HepG2 (cell line): ENCODE data around the gene ZNF621. TPM values are rescaled to one million over a fixed set of nuclear protein-coding genes. Genes with fewer than 3 reads are reported as not detected.

Experiments
- ATAC-seq: fragments of 200-7000 bp; cut with Tn5 transposase; 3 replicates; pipeline ENCODE4 v1.9.1; 2020; ENCODE audit warnings: mild to moderate bottlenecking, moderate library complexity
- BruUV-seq: library from RNA; stranded (reverse); fragments of 400-500 nt; replicated peaks from 2 replicates; lab custom pipeline; 2021; lab: Mats Ljungman, UMichigan
- CTCF ChIA-PET: fragments of 300-600 bp; formaldehyde crosslinking; extraction: SDS; loops from one replicate; lab custom pipeline; 2021; ENCODE audit warnings: low total read pairs, inconsistent platforms, low intra/inter-chr PET ratio; lab: Yijun Ruan, JAX
- POLR2A ChIA-PET: fragments of 350-600 bp; sonication (Branson Sonifier 250); formaldehyde crosslinking; loops from one replicate; lab custom pipeline; 2020; ENCODE audit warnings: antibody characterized with exemption, inconsistent platforms; lab: Yijun Ruan, JAX
- DNase-seq: peaks from one replicate; pipeline ENCODE4 v3.0.0-alpha.2; 2015; ENCODE audit warnings: low spot score
- FAIRE-seq: peaks from 3 replicates; lab custom pipeline; 2011; peaks lifted over from hg19 to GRCh38; lab: Jason Lieb, UNC
- H2AFZ ChIP-seq: one replicate; pipeline ENCODE4 v1.6.1; 2011; ENCODE audit warnings: low read length, inconsistent platforms
- H3K27ac ChIP-seq: fragments of 300-600 bp; 3 replicates; pipeline ENCODE4 v1.8.0; 2011; ENCODE audit warnings: mixed run types, mild to moderate bottlenecking, mixed read lengths, low read length, inconsistent platforms; ENCODE audit not compliant: insufficient read depth; ENCODE audit errors: extremely low read length
- H3K27me3 ChIP-seq, 2 experiments: fragments of 200-600 bp in 1 of 2; 2 replicates in 1 of 2; 3 replicates in 1 of 2; pipeline versions ENCODE4 v1.6.0 to v1.8.0; 2011; ENCODE audit warnings: low read length in 2 of 2, mild to moderate bottlenecking in 2 of 2, moderate library complexity in 2 of 2, inconsistent platforms in 1 of 2; ENCODE audit not compliant: insufficient read depth in 2 of 2, control insufficient read depth in 1 of 2
- H3K36me3 ChIP-seq, 2 experiments: fragments of 200-600 bp in 1 of 2; replicated peaks in 1 of 2; 2 replicates in 1 of 2; 3 replicates in 1 of 2; pipeline versions ENCODE4 v1.5.1 to v1.8.0; 2011; ENCODE audit warnings: low read length in 2 of 2, inconsistent platforms in 1 of 2; ENCODE audit not compliant: insufficient read depth in 2 of 2, control insufficient read depth in 1 of 2
- H3K4me1 ChIP-seq: 2 replicates; pipeline ENCODE4 v1.5.1; 2012; ENCODE audit warnings: low read length, inconsistent platforms; ENCODE audit not compliant: insufficient read depth
- H3K4me2 ChIP-seq: 2 replicates; pipeline ENCODE4 v1.6.0; 2011; ENCODE audit warnings: low read depth, low read length, inconsistent platforms
- H3K4me3 ChIP-seq, 3 experiments: fragments of 200-600 bp in 1 of 3; sonication (generic), shearing (Covaris generic) in 1 of 3; replicated peaks in 1 of 3; 2 replicates each; pipeline ENCODE4 v1.5.1; 2011 to 2016; ENCODE audit warnings: low read length in 3 of 3, inconsistent platforms in 2 of 3, low read depth in 2 of 3, mild to moderate bottlenecking in 2 of 3, control low read depth in 1 of 3, mixed read lengths in 1 of 3; ENCODE audit not compliant: insufficient read depth in 1 of 3
- H3K79me2 ChIP-seq: one replicate; pipeline ENCODE4 v1.6.1; 2011; ENCODE audit warnings: low read length, inconsistent platforms; ENCODE audit not compliant: insufficient read depth
- H3K9ac ChIP-seq: 2 replicates; pipeline ENCODE4 v1.6.0; 2011; ENCODE audit warnings: mild to moderate bottlenecking, low read depth, low read length, inconsistent platforms; ENCODE audit not compliant: insufficient read depth
- H3K9me3 ChIP-seq: 2 replicates; pipeline ENCODE4 v1.5.1; 2012; ENCODE audit warnings: mild to moderate bottlenecking, low read length
- H4K20me1 ChIP-seq: 2 replicates; pipeline ENCODE4 v1.6.0; 2011; ENCODE audit warnings: inconsistent platforms, mild to moderate bottlenecking, low read length, moderate library complexity; ENCODE audit not compliant: insufficient read depth
- HDAC1 ChIP-seq: sonication (generic); formaldehyde crosslinking; IDR thresholded peaks from 2 replicates; pipeline ENCODE4 v1.5.1; 2020; ENCODE audit warnings: mild to moderate bottlenecking, missing genetic modification reagents
- HDAC6 ChIP-seq: fragments of 200-600 bp; sonication (generic); IDR thresholded peaks from 2 replicates; pipeline ENCODE4 v1.7.0; 2017; ENCODE audit warnings: mild to moderate bottlenecking, antibody characterized with exemption, low read length, low read depth
- HNRNPH1 ChIP-seq: fragments of 200-400 bp; formaldehyde crosslinking; optimal IDR thresholded peaks from 2 replicates; pipeline ENCODE3; 2017; ENCODE audit warnings: mild to moderate bottlenecking, low read depth, low read length
- RBFOX2 ChIP-seq: fragments of 200-400 bp; formaldehyde crosslinking; IDR thresholded peaks from 2 replicates; pipeline ENCODE4 v1.6.1; 2017; ENCODE audit warnings: low read depth, mild to moderate bottlenecking, low read length
- REL ChIP-seq: sonication (generic); formaldehyde crosslinking; conservative IDR thresholded peaks from 2 replicates; pipeline ENCODE4 v1.8.0; 2022; ENCODE audit warnings: mild to moderate bottlenecking, missing genetic modification reagents, moderate library complexity
- RELA ChIP-seq: sonication (generic); formaldehyde crosslinking; IDR thresholded peaks from 2 replicates; pipeline ENCODE4 v1.4.0; 2020; ENCODE audit warnings: missing genetic modification reagents
- SAP130 ChIP-seq: IDR thresholded peaks from 2 replicates; pipeline ENCODE4 v1.6.1; 2016; ENCODE audit warnings: low read depth
- ZBTB25 ChIP-seq: IDR thresholded peaks from 2 replicates; pipeline ENCODE4 v1.6.1; 2018; ENCODE audit warnings: missing genetic modification reagents
- ZKSCAN1 ChIP-seq: fragments of 150-350 bp; IDR thresholded peaks from 2 replicates; pipeline ENCODE4 v1.6.1; 2014; ENCODE audit warnings: low read length
- ZNF317 ChIP-seq: sonication (generic); formaldehyde crosslinking; IDR thresholded peaks from 2 replicates; pipeline ENCODE4 v1.5.0; 2020; ENCODE audit warnings: mild to moderate bottlenecking, missing genetic modification reagents
- ZNF432 ChIP-seq: sonication (generic); formaldehyde crosslinking; IDR thresholded peaks from 2 replicates; pipeline ENCODE4 v1.5.0; 2020; ENCODE audit warnings: missing genetic modification reagents, mild to moderate bottlenecking, borderline replicate concordance
- ZNF766 ChIP-seq: sonication (generic); formaldehyde crosslinking; IDR thresholded peaks from 2 replicates; pipeline ENCODE4 v1.5.0; 2020; ENCODE audit warnings: missing genetic modification reagents, borderline replicate concordance
- whole genome bisulfite sequencing: methylation state at CpG from one replicate; pipeline ENCODE4 v1.1.6; 2017; ENCODE audit warnings: low lambda C conversion rate; 5-methylcytosine and 5-hydroxymethylcytosine counted together
- in situ Hi-C: cut with HindIII; loops from 2 replicates; pipeline ENCODE4 v1.10.0; 2017; ENCODE audit warnings: low pct_unique_long_range_greater_than_20kb; ENCODE audit not compliant: extremely low pct_ligation_motif_present
- intact Hi-C: fragments of 100-400 bp; cut with micrococcal nuclease; formaldehyde crosslinking; loops from one replicate; pipeline ENCODE4 v1.10.0; 2022; ENCODE audit not compliant: unreplicated experiment
- polyA plus RNA-seq, 8 experiments: library from polyadenylated mRNA; depleted of rRNA in 3 of 8; stranded (reverse) in 7 of 8; unstranded in 1 of 8; fragments of >200 nt; fragmentation: Illumina TruSeq in 4 of 8; extraction: Trizol in 4 of 8; gene quantifications; 2 replicates each; pipeline versions ENCODE4 v1.2.1 to v1.2.3, GENCODE V29; 2011 to 2016; ENCODE audit warnings: low read depth in 4 of 8, missing spikeins in 1 of 8, mixed read lengths in 1 of 8; ENCODE audit not compliant: insufficient read depth in 1 of 8
- total RNA-seq, 5 experiments: library from RNA; depleted of rRNA; stranded (reverse); fragments of >200 nt; fragmentation: Illumina TruSeq; extraction: Trizol; gene quantifications; 2 replicates each; pipeline ENCODE4 v1.2.3, GENCODE V29; 2016; ENCODE audit warnings: low read depth in 1 of 5
- TF ChIP-seq, protein P1 (sequence below): fragments of 450-650 bp; IDR thresholded peaks from 2 replicates; pipeline ENCODE4 v1.6.1; 2017
- TF ChIP-seq, protein P2 (sequence below): conservative IDR thresholded peaks from 2 replicates; pipeline ENCODE4 v1.6.1; 2018; ENCODE audit warnings: missing genetic modification reagents

Gene ZNF621
- total and polyA plus RNA-seq, 2 of the 13 experiments (the other 11 are each of a cell fraction or from before 2014, with no cell fraction given), result 13.2 to 14.9 TPM

DNA sequence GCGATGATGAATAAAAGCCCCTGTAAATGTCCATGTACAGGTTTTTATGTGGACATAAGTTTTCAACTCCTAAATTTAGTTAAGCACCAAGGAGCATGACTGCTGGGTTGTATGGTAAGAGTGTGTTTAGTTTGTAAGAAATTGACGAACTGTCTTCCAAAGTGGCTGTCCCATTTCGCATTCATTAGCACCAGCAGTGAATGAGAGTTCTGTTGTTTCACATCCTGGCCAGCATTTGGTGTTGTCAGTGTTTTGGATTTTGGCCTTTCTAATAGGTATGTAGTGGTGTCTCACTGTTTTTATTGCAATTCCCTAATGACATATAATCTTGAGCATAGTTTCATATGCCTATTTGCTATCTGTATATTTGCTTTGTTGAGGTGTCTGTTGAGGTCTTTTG, 3.7 kb downstream of the ZNF621 start (continued):
- TF ChIP-seq HNRNPH1 (no peak), HDAC1 (CRISPR knock-in tag) (no peak), REL (CRISPR knock-in tag) (no peak), SAP130 (CRISPR knock-in tag) (no peak), ZNF766 (CRISPR knock-in tag) (no peak), ZKSCAN1 (no peak), ZNF432 (CRISPR knock-in tag) (no peak), RELA (CRISPR knock-in tag) (no peak), HDAC6 (no peak), ZNF317 (CRISPR knock-in tag) (no peak)
- TF ChIP-seq, protein P1, sequence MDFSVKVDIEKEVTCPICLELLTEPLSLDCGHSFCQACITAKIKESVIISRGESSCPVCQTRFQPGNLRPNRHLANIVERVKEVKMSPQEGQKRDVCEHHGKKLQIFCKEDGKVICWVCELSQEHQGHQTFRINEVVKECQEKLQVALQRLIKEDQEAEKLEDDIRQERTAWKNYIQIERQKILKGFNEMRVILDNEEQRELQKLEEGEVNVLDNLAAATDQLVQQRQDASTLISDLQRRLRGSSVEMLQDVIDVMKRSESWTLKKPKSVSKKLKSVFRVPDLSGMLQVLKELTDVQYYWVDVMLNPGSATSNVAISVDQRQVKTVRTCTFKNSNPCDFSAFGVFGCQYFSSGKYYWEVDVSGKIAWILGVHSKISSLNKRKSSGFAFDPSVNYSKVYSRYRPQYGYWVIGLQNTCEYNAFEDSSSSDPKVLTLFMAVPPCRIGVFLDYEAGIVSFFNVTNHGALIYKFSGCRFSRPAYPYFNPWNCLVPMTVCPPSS, result no peak
- TF ChIP-seq, protein P2, sequence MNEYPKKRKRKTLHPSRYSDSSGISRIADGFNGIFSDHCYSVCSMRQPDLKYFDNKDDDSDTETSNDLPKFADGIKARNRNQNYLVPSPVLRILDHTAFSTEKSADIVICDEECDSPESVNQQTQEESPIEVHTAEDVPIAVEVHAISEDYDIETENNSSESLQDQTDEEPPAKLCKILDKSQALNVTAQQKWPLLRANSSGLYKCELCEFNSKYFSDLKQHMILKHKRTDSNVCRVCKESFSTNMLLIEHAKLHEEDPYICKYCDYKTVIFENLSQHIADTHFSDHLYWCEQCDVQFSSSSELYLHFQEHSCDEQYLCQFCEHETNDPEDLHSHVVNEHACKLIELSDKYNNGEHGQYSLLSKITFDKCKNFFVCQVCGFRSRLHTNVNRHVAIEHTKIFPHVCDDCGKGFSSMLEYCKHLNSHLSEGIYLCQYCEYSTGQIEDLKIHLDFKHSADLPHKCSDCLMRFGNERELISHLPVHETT (CRISPR knock-in tag), result no peak

- BruUV-seq, result no TSS peak
- Histone ChIP-seq H2AFZ (no peak overlapping the region), H3K27ac (no peak overlapping the region), H4K20me1 (no peaks in the 10 kb centered on the region), H3K27me3 (no peaks in the 10 kb centered on the region), H3K79me2 (peaks cover 13% of the 10 kb centered on the region), H3K4me3 (no peak overlapping the region), H3K36me3 (peaks cover 13 to 74% of the 10 kb centered on the region in 2 experiments), H3K4me2 (no peak overlapping the region), H3K9me3 (no peaks in the 10 kb centered on the region), H3K9ac (no peak overlapping the region), H3K4me1 (peaks cover 11% of the 10 kb centered on the region; the same call in 1 of the 2 replicates)
- no peak for FAIRE-seq
- intact Hi-C loops, result no loop called here
- 94% methylated on average over 5 of the region's 5 CpGs for WGBS
- in situ Hi-C loops, result no loop called here
- POLR2A ChIA-PET, result interaction anchor here (0.6 kb wide), 1 partner anchor 311 kb away, joined by 3 read pairs; no protein-coding TSS in a partner anchor
- DNase-seq, result no peak
- CTCF ChIA-PET, result no interaction called here
- TF ChIP-seq RBFOX2, result 0 out of 2 replicates have a peak, but pooled peaks have one; percentile 30
- TF ChIP-seq ZBTB25 (CRISPR knock-in tag), result no peak
- no peak for ATAC-seq
Measured at GRCh38 chr3:40532252-40532651, 7.5 kb downstream of the ZNF621 start.
